GM18502 (cell line): Measurements from ENCODE around the gene ERC1.
"Not testable (repeated sequence)": the region's sequence is repeated elsewhere in the genome, so short reads cannot be mapped to it uniquely, and the experiment has no call there.

Source experiments
- ATAC-seq: cut with Tn5 transposase; IDR thresholded peaks from one replicate; pipeline ENCODE4 v1.9.1; 2021; ENCODE audit warnings: mild to moderate bottlenecking; ENCODE audit not compliant: unreplicated experiment, poor library complexity

The ERC1 gene

DNA sequence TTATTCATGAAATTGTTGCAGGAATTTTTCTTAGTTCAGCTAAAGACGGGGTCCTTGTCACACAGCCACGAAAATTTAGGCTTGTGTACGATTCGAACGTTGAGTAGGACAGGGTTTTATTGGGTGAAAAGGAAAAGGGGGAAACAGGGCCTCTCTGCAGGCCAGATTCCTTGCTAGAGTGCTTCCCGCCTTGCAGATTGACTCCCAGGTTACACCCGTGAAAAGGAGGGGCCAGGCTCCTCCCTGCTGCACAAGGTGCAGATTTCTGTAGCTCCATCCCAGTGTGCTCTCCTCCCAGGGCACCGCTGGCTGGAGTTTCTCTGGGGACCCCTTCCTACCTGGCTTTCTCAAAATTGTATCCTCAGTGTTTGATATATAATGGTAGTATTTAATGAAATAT, 221.5 kb downstream of the ERC1 start:
- no peak for ATAC-seq

DNA sequence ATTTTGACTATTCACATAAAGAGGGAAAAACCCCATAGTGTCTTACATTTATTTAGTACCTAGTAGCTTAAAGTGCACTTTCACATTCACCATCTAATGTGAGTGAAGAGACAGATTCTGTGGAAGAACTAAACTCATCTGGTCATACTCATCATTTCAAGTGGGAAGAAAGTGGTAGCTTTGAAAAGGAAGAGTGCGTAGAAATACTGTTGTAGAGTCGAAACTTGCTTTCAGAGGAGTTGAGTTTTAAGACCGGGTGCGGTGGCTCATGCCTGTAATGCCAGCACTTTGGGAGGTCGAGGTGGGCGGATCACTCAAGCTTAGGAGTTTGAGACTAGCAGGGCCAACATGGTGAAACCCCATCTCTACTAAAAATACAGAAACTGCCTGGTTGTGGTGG, 222.2 kb downstream of the ERC1 start:
- no peak for ATAC-seq

DNA sequence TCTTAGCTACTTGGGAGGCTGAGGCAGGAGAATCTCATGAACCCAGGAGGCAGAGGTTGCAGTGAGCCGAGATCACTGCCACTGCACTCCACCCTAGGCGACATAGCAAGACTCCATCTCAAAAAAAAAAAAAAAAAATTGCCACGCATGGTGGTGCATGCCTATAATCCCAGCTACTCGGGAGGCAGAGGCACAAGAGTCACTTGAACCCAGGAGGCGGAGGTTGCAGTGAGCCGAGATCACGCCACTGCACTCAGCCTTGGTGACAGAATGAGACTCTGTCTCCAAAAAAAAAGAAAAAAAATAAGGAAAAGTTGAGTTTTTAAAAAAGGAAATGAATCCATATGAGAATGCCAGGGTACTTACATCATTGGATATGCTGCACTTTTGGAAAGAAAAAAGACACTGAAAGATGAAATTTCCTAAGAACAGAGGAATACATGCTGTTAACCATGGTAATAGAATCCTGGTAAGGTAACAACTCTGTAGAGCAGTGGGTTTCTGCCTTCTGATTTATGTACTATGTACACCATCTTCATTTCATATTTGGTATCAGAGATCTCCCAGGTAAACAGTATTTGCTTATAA, 222.7 kb downstream of the ERC1 start:
- ATAC-seq, result no peak

DNA sequence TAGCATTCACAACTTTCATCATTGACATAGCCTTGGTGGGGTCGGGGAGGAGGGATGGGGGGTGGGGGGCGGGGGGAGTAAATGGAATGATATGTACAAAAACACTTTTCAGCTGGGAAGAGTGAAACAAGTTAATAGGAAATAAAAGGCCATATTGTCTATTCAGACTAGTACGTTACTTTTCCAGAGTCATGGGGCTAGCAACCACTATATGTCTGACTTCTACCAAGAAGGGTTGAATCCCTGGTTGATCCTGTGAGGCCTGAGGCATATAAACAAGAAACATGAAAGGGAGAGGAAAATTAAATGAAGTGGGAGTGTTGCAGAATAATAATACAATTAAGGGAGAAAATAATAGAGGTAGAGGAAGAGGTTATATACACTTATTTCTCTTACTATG, 225.5 kb downstream of the ERC1 start:
- no peak for ATAC-seq

DNA sequence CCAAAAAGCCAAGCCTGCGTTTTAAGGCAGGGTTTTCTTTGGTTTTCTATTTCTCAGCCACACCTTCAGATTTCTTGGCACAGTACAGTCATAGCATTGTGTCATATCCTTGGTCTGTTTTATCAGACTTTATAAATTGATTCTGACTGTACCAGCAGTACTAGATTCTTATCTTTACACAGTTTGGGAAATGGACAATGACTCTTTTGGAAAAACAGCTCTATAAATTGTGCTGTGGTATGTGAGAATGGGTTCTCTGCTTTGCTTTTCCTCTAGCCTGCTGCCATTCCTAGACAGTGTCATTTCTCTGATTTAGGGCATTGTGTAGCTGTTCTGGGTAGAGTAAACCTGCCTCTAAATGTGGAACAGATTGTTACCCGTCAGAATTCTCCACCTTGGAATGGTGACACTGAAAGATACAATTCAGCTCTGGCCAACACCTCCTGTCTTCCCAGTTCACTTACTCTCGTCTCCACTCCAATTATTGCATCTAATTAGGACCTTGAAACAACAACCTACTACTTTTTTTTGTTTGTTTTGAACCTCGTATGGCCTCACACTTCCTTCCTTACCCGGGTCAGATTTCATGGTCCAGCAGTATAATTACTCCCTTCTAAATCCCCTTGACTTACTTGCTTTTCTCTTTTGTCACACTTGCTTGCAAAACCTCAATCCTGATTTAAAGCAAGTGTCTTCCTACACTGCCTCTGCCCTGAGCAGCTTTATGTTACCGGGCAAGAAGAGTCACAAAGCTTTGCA, 226.3 kb downstream of the ERC1 start:
- ATAC-seq, result no peak

DNA sequence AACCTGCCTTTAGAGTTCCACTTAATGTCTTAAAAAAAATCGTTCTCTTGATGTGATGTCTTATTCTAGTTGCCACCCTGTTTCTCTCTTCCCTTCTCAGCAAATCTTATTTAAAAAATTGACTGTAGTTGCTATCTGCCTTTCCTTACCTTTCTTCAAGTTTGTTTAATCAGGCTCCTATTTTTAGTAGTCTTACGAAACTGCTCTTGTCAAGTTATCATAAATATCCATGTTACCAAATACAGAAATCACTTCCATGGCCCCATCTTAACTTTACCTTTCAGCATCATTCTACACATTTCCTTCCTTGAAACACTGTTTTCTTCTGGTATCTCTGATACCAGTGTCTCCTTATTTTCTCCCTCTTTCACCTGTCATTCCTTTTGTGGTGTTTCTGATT, 227.3 kb downstream of the ERC1 start:
- ATAC-seq, result no peak

DNA sequence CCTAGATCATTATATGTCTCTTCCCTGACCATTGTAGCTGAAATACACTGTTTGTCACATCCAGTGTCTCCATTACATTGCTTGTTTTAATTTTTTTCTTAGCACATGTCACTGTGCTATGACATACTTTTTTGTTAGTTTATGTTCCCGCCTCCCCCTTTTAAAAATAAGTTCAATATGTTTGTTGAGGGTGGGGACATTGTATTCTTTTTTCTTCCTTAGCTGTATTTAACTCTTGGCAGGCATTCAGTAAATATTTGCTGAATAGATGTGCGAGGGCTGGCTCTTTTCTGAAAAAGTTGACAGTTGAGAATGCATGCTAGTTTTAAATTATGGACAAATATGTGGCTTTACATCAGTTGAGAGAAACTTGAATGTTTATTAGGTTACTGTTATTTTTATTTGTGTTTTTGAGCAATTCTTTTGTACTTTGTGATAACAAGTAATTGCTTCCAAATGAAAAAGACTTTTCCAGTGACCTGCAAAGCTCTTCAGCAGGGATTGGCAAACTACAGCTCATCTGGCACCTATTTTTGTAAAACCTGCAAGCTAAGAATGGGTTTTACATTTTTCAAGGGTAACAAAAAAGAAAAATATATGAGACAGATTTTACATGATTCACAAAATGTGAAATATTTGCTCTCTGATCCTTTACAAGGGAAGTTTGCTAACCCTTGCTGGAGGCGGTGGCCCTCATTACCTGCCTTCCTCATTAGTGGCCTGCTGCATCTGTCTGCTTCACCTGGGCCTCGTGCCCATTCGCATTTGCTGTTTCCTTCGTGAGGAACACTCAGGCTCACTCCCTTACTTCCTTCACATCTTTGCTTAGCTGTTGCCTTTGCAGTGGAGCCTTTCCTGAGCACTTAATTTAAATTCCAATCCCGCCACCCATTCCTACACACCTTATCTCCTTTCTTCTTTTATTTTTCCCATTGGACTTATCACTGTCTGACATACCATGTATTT, 229.4 kb downstream of the ERC1 start:
- ATAC-seq, result no peak

DNA sequence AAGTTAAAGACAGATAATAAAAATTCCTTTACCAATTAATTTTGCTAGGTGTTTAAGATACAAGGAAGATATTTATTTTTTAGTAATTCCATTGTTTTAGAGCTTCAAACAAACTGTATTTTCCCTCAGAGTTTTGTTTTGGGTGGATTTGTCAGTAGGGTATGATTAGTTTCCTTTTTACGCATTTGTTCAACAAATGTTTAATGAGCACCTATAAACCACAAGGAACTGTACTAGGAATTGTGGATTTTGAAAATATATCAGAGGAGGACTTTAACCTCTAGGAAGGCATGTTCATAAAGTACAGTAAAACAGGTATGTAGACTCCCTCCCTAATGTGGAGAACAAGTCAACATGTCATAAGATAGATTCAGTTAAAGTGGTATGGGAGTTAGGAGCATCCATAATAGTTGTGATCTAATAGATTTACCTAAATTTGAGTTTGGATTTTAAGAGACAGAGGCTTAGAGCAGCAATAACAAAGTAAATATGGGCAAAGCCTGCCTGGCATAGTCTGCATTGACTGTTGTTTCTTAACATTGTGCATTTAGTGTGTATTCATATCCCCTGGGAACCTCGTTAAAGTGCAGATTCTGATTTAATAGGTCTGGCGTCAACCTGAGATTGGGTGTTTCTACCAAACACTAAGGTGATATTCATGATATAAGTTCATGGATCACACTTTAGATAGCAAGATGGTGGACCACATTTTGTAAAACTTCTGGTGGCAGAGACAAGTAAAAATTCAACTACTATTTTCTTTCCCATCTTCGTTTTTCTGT, 232.0 kb downstream of the ERC1 start:
- ATAC-seq, result no peak

DNA sequence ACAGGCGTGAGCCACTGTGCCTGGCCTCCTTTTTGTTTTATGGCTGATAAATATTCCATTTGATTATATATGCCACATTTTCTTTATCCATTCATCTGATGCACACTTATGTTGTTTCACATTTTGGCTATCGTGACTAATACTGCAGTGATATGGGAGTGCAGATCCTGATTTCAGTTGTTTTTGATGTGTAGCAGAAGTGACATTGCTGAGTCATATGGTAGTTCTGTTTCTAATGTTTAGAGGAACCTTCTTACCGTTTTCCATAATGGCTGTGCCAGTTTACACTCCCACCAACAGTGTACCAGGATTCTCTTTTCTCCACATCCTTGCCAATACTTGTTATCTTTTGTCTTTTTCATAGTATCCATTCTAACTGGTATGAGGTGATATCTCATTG, 235.9 kb downstream of the ERC1 start:
- no peak for ATAC-seq

DNA sequence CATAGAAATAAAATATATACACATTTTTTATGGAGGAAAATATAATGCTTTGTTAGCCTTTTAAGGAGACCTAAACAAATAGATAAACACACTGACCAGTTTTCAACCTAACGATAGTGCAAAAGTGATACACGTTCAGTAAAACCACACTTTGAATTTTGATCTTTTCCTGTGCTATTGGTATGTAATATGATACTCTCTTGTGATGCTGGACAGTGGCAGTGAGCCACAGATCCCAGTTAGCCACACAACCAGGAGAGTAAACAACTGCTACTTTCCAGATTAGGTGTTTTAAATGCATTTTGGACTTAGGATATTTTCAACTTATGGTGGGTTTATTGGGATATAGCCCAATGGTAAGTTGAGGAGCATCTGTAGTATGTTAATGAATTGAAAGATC, 243.1 kb downstream of the ERC1 start:
- no peak for ATAC-seq

DNA sequence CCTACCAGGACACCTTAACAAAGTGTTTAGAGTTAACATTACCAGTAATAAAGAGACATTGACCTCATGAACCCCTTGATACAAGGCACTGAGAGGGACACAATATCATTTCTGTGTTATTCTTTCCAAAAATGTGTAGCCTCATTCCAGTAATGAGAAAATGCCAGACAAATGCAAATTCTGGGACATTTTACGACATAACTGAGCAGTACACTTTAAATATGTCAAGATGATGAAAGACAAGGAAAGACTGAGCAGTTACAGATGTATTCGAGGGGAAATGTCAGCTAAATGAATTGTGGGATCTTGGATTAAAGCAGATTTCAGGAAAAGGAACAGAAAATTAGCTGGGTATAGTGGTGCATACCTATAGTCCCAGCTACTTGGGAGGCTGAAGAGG, 255.6 kb downstream of the ERC1 start:
- no peak for ATAC-seq

DNA sequence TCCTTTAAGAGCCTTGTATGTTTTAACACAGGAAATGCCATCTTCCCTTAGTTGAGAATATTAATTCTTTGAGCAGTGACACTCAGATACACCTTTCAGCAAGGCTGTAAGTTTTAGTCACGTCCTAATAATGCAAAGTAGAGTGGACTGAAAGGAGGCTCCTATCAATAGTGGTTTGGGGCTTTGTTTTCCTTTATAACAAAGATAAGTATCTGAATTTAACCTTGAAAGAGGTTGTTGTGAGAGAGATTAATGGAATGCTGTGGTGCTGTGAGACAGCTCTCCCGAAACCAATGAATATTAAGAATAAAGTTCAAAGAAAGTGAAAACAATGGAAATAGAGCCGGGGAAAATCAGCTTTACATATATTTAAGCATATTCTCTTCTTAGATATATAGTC, 259.6 kb downstream of the ERC1 start:
- ATAC-seq, result no peak

DNA sequence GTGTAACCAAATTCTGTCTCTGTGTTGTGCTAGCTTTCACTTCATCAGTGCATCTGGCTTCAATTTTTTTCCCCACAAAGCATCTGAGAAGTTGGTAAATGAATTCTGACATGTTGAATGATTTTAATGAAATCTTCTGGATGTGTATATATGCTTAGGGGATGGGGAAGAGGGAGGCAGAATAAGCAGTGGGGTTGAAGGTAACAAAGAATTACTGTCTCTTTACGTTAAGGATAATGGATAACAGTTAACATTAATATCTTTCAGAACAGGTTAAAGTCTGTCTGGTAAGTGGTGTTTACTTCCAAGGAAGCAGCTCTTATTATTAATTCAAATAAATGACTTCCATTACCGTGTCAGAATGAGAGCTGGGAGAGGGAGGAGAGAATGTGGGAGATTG, 261.7 kb downstream of the ERC1 start:
- ATAC-seq, result no peak

DNA sequence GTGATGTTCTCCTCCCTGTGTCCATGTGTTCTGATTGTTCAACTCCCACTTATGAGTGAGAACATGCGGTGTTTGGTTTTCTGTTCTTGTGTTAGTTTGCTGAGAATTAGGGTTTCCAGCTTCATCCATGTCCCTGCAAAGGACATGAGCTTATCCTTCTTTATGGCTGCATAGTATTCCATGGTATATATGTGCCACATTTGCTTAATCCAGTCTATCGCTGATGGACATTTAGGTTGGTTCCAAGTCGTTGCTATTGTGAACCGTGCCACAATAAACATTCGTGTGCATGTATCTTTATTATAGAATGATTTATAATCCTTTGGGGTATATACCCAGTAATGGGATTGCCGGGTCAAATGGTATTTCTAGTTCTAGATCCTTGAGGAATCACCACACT, 264.1 kb downstream of the ERC1 start:
- not testable (repeated sequence) for ATAC-seq

DNA sequence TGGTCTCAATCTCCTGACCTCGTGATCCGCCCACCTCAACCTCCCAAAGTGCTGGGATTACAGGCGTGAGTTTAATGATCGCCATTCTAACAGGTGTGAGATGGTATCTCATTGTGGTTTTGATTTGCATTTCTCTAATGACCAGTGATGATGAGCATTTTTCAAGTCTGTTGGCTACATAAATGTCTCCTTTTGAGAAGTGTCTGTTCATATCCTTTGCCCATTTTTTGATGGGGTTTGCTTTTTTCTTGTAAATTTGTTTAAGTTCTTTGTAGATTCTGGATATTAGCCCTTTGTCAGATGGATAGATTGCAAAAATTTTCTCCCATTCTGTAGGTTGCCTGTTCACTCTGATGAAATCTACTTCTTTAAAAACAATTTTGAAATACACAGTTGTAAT, 264.8 kb downstream of the ERC1 start:
- ATAC-seq, result not testable (repeated sequence)

DNA sequence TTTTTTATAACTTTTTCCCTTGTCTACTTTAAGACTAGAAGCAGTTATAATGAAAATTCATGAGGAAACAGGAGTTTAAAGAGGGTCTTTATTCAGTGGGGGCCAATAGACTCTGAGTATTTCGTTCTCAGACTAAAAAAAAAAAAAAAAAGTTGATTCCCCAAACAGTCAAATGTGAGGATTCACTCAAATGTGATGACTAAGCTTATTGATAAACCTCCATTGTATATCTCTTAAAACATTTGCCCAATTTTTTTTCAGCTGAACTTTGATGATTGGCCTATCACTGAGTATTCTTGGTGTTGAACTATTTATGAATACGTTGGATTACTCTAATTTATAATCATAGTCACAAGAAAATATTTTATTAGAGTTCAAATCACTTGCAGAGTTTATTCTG, 265.3 kb downstream of the ERC1 start:
- no peak for ATAC-seq

DNA sequence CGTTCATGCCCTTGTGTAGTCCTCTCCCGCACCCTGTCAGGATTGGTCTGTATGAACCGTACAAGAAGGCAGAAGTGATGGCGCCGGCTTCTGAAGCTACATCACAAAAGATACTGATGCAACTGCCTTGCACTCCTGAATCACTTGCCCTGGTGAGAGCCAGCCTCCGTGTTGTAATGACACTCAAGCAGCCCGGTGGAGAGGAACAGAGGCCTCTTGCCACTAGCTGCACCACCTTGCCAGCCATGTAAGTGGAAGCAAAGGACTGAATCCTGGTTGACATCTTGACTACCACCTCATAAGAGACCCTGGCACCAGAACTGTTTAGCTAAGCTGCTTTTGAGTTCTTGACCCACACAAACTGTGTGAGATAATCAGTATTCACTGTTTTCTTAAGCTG, 266.0 kb downstream of the ERC1 start:
- no peak for ATAC-seq

DNA sequence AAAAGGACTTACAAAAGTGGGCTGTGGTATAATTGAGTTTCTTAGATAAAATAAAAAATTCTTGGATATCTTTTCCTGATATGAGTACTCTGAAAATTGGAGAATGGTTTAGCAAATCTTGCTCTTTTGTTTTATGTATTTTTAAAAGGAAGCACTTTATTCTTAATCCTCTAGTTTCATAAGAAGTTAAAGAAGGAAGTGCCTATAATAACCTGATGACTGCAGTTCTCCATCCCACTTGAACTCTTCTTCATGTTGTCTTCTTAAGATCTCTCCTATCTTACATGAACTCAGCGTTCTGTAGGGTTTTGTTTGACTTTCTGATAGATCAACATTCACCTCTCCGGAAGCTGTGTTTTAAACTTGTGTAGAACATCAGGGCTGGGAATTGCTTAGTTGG, 271.0 kb downstream of the ERC1 start:
- no peak for ATAC-seq

DNA sequence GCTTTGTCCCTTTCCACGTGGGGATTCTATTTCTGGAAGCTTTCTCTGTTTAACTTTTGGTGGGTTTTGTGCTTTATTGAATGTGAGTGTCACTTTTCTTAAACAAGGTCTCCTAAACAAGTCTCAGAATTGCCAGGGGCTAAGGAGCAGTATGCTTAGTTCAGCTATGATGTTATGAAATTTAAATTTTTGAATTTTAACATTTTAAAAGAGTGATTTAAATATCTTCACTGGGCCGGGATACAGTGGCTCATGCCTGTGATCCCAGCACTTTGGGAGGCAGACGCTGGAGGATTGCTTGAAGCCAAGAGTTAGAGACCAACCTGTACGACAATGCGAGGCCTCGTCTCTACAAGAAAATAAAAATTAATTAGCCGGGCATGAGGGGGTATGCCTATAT, 276.2 kb downstream of the ERC1 start:
- no peak for ATAC-seq

DNA sequence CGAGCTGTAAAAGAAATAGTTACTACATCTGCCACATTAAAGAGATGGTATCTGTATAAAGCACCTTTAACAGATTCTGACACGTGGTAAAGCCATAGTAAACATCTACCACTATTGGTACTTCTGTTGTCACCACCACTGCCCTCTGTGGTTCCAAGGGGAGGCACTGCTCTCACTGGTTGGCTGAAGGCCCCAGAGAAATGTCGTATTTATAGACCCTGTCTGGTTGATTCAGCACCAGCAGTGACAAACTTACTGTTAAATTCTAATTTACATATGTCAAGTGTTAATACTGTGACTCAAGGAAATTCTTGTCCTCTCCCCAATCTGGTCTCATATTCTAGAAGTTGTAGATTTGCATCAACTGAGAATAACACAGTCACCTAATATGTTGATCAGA, 281.1 kb downstream of the ERC1 start:
- no peak for ATAC-seq
